ENCODE results near the gene GPR3.
"Not testable (repeated sequence)": the region's sequence is repeated elsewhere in the genome, so short reads cannot be mapped to it uniquely, and the experiment has no call there.

The GPR3 gene

DNA sequence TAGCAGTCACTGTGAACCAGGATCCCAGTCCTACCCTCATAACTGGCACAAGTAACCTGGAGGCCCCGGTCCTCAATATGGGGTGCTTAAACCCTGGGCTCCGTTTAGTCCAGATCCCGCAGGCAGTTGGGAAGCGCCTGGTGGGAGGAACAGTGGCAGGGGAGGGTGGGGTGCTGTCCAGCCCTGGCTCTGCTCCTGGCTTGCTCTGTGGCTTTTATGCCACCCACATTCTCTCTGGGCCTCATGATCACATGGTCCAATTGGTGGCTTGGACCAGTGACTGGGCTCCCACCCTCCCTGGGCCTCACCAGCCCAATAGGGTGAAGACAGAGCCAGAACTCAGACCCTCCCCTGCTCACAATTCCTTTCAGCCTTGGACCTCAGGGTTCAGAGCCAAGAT is 12.2 kb upstream of the GPR3 start:
- peak; percentile 41 for DNase-seq (ENCODE audit: low spot score)

DNA sequence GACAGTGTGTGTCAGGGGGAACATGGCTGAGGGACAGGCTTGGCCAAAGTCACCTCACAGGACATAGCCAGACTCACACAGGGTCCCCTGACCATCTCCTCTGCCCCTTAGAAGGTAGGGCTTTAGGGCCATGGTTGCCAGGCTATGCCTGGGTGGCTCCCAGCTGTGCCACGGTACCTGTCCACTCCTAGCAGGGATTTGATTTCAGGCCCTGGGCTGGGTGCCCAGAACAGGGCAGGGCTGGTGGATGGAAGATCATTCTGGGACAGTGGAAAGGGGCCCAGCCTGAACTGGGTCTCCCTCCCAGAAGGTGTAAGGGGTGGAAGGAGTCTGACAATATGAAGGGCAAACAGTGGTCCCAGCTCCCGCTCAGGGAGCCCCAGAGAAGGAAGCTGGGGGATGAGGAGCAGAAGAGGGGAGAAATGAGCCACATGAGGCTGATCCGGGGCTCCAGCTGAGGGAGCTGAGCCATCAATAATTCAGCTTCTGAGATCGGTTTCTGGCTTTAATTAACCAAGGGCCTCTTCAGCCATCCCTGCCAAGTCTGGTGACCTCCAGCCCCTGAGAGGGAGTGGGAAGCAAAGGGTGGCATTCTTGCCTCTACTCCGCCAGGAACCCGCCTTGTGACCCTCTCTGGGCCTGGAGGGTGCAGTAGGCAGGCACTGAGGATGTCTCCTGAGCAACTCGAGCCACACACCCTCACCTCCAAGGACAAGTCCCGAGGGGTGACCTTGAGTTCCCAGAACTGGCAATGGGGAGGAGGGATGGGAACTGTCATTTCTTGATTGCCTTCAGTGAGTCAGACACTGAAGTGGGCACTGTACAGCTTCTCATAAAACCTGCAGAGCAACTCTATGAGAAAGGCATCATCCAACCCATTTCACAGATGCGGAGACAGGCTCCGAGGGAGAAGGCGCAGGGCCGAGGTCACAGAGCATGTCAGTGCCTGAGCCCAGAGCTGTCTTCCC is 11.4 kb upstream of the GPR3 start:
- DNase-seq (ENCODE audit: low spot score): no peak

GRCh38 chr1:27381969-27382762 is 10.3 kb upstream of the GPR3 start:
- no peak for DNase-seq (ENCODE audit: low spot score)

- DNase-seq (ENCODE audit: low spot score): no peak
These were observed 9.3 kb upstream of the GPR3 start, which contains the start of gene CD164L2 for GRCh38 chr1:27383039-27383605. CD164L2 (minus strand) TSS chr1:27383333; CDS start chr1:27383239, 94 bp downstream.

DNA sequence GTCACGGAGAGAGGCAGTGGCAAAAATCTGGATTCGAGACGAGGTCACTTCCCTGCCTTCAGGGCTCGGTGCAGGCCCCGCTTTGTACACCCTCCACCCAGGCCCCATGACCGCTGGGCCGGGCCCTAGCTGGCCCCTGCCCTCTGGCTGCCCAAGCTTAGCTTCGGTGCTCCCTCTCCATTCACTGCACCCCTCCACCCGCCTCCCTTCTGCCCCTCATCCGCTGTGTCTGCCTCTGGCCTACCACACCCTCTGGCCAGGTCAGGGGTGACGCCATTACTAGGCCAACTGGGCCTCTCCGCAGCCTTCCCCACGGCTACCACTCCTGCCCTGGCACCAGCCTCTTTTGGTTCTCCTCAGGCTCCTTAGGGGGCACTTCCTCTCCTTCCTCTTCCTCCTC is 8.8 kb upstream of the GPR3 start:
- no peak for DNase-seq (ENCODE audit: low spot score)

DNA sequence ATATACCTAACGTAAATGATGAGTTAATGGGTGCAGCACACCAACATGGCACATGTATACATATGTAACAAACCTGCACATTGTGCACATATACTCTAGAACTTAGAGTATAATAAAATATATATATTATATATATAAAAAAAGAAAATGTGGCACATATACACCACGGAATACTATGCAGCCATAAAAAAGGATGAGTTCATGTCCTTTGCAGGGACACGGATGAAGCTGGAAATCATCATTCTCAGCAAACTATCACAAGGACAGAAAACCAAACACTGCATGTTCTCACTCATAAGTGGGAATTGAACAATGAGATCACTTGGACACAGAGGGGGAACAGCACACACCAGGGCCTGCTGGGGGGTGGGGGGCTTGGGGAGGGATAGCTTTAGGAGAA is 7.6 kb upstream of the GPR3 start:
- not testable (repeated sequence) for DNase-seq (ENCODE audit: low spot score)

GRCh38 chr1:27388337-27389005 is 4.0 kb upstream of the GPR3 start:
- peak; percentile 52 for DNase-seq (ENCODE audit: low spot score)

GRCh38 chr1:27391511-27392095 is 819 bp upstream of the GPR3 start:
- DNase-seq (ENCODE audit: low spot score): peak; percentile 59

DNA sequence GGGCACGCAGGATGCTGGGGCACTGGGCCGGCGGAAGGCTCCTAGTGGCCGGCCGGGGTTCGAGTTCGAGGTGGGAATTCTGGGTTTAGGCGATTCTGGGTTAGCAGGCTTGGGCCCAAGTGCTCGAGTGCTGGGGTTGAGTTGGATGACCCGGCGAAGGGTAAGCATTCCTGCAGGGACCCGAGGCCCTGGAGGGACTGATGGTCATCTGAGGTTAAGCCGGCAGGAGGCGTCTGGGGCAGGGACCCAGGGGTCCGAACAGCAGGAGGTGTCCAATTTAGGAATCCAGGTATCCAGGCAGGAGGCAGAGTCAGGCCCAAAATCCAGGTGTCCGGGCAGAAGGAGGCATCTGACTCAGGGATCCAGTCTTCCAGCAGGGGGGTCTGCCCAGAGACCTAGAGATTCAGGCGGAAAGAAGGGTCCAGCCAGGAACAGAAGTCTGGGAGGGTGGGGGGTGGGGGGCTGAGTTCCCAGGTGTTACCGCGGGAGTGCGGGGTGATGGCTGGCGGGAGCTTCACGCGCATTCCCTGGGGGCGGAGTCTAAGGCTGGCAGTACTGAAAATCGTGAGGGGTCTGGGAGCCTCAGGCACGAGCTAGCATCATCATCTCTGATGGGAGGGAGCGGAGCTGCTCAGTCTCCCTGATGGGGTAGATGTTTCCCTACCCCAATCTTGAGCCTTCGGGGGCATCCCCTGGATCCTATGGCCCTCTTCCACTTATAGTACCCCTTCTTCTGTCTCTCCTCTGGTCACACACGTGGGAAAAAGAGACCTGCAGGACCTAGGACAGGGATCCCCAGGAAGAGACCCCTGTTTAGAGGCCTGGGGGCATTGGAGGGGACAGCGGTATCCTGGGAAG is 585 bp downstream of the GPR3 start:
- no peak for DNase-seq (ENCODE audit: low spot score)

DNA sequence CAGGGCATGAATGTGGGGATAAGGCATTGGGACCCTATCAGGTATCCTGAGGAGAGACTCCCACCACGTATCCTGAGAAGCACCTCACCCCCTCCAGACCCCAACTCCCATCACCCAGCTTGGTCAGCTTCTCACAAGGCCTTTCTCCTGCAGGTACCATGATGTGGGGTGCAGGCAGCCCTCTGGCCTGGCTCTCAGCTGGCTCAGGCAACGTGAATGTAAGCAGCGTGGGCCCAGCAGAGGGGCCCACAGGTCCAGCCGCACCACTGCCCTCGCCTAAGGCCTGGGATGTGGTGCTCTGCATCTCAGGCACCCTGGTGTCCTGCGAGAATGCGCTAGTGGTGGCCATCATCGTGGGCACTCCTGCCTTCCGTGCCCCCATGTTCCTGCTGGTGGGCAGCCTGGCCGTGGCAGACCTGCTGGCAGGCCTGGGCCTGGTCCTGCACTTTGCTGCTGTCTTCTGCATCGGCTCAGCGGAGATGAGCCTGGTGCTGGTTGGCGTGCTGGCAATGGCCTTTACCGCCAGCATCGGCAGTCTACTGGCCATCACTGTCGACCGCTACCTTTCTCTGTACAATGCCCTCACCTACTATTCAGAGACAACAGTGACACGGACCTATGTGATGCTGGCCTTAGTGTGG is 1.3 kb downstream of the GPR3 start:
- DNase-seq (ENCODE audit: low spot score): no peak

- no peak for DNase-seq (ENCODE audit: low spot score)
These were observed 1.8 kb downstream of the GPR3 start for GRCh38 chr1:27394282-27394658.

DNA sequence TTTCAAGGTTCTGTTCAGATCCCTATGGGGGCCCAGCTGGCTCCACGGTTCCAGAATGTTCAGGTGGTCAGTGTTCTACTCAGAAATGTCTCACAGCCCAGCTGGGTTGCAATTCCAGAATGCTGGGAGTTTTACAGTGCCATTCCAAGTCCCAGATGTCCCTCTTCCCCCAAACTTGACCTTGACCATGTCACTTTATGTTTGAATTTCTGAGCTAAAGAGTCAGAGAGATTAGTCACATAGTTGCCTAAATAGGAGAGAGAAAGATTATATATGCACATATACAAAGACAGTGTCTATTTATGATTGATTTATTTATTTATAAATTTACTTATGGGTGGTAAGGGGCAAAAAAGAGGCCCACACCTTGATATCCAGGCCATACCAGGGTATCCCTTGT is 2.5 kb downstream of the GPR3 start:
- DNase-seq (ENCODE audit: low spot score): no peak

DNA sequence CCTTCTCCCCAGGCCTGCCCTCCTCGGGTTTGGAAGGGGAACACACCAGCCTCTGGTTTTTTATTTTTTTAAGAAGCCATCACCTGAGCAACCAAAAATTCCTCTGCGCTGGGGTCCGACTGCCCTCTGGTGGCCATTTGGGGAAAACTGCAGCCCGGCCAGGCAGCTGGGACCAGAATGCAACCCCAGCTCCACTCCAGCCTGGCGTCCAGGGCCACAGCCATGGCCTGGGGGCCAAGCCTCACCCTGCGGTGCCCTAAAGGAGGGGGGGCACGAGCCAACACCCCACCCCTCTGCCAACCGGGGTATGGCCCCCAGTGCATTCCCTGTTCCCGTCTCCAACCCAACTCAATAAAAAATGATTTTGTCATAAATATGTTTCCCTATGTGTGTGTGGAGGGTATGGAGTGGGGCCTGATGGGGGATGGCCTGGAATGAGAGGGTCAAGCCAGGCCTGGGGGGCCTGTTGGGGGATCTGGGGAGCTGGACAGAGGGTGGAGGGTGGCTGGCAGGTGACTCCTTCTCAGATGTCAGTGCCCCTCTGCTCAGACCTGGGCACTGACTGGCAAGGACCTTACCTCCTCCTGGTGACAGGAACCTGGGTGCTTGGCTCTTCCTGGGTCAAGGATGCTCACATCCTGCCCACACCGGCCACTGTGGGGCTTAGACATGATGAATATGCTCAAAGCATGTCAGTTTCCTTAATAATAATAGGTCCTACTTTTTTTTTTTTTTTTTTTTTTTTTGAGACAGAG is 3.2 kb downstream of the GPR3 start:
- DNase-seq (ENCODE audit: low spot score): peak; percentile 87

GRCh38 chr1:27397110-27397509 is 4.7 kb downstream of the GPR3 start:
- no peak for DNase-seq (ENCODE audit: low spot score)

DNA sequence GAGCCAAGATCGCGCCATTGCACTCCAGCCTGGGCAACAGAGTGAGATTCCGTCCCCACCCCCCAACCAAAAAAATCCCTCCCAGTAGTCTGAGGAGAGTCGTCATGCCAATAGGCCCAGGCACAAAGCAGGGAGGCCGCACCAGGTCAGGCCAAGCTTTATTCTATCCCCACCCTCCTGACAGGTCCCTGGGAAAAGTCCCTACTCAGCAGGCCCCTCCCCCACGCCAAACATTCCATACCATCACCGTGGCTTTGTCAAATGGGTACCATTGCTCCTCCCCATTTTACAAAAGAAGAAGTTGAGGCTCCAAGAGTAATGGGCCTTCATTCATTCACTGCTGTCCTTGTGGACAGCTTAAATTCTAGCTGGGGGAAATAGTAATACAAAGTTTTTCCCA is 5.3 kb downstream of the GPR3 start:
- no peak for DNase-seq (ENCODE audit: low spot score)

DNA sequence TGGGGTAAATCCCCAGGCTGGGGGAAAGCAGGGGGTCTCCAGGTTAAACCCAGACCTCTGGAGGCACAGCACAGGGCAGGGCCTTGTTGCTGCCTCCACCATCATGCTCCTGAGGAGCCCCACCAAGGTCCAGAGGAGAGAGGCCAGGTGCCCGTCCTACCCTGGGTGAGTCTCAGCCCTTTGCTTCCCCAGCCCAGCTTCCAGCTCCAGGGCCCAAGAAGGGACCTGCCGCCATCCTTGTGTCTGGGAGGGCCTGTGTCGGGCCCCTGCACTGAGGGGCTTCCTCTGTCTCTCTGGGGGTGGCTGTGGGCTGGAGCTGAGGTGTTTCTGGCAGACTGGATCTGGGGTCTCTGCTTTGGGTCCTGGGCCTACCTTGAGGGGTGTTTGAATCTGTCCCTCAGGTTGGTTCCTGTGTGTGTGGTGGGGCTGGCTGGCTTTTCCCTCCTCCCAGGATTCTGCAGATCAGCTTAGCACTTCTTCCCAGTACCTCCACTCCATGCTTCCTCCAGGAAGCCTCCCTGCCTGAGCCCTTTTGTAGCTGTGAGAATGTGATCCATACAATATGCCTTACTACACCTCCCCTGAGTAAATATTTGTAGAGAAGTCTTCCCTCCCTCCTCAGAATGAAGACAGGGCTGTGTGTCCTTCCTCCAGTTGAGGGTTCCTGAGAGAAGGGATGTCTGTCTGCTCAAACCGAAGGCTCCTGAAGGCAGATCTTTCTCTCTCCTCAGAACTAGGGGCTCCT is 6.2 kb downstream of the GPR3 start:
- no peak for DNase-seq (ENCODE audit: low spot score)

DNA sequence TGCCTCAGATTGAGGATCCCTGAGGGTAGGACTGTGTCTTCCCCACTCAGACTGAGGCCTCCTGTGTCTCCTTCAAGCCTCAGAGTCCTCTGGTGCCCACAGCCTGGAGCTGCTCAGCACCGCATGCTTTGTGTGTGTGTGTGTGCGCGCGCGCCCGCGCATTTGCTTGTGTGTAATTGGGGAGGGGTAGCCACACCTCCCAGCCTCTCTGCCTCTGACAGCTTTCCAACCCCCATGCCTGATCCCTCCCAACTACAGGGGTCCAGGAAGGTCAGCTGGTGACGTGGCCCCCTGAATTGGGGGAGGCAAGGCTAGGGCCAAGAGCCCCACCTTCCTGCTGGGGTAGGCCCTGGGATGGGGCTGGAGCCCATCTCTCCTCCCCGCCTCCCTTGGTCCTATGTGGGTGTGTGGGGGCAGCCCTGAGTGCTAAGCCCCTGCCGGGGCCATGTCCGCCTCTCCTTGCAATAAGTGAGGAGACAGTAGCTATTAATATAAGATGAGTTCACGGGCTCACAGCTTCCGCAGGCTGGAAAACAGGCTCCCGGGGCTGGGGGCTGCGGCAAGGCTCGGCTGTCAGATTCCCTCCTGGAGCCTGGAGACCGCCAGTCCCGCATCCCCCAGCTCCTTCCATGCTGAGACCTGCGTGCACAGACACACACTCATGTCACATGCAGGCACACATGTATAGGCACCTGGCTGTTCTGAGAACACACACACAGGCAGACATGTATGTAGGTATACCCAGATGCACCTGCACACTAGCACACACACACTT is 7.0 kb downstream of the GPR3 start:
- DNase-seq (ENCODE audit: low spot score): no peak
